K562 (cell line): ENCODE data around the gene PHF21A. TPM values are rescaled to one million over a fixed set of nuclear protein-coding genes. Genes with fewer than 3 reads are reported as not detected.

Experiments used
- CEBPB ChIP-seq: fragments of 450-650 bp; IDR thresholded peaks from 2 replicates; pipeline ENCODE4 v1.6.1; 2016; ENCODE audit warnings: missing genetic modification characterization, missing compliant biosample characterization
- DDX20 ChIP-seq: fragments of 450-650 bp; IDR thresholded peaks from 2 replicates; pipeline ENCODE4 v1.6.1; 2016; ENCODE audit warnings: missing genetic modification characterization, low read depth, mild to moderate bottlenecking, missing compliant biosample characterization, moderate library complexity
- DPF2 ChIP-seq: fragments of 450-650 bp; IDR thresholded peaks from 2 replicates; pipeline ENCODE4 v1.6.1; 2016
- EP400 ChIP-seq: fragments of 450-650 bp; IDR thresholded peaks from 2 replicates; pipeline ENCODE4 v1.6.1; 2017; ENCODE audit warnings: antibody characterized with exemption, mild to moderate bottlenecking, moderate library complexity
- GABPB1 ChIP-seq: sonication (generic); formaldehyde crosslinking; IDR thresholded peaks from 2 replicates; pipeline ENCODE4 v1.8.0; 2022; ENCODE audit warnings: mild to moderate bottlenecking, missing genetic modification reagents
- HDAC1 ChIP-seq, 2 experiments: fragments of 450-650 bp; IDR thresholded peaks; 2 replicates each; pipeline ENCODE4 v1.6.1; 2016 to 2017; ENCODE audit warnings: inconsistent platforms in 1 of 2, mild to moderate bottlenecking in 1 of 2, moderate library complexity in 1 of 2
- HLTF ChIP-seq: fragments of 450-650 bp; IDR thresholded peaks from 2 replicates; pipeline ENCODE4 v1.6.1; 2016
- ILK ChIP-seq: fragments of 450-650 bp; IDR thresholded peaks from 2 replicates; pipeline ENCODE4 v1.6.1; 2016; ENCODE audit warnings: missing genetic modification characterization, low read depth, mild to moderate bottlenecking, missing compliant biosample characterization, moderate library complexity, borderline replicate concordance
- KDM1A ChIP-seq, 2 experiments: fragments of 450-650 bp; IDR thresholded peaks; 2 replicates each; pipeline ENCODE4 v1.6.1; 2016; ENCODE audit warnings: mild to moderate bottlenecking in 2 of 2
- MECOM ChIP-seq: fragments of 250-450 bp; sonication (Bioruptor Pico); IDR thresholded peaks from 2 replicates; pipeline ENCODE4 v1.8.0; 2022; ENCODE audit warnings: inconsistent platforms
- RAD51 ChIP-seq: fragments of 450-650 bp; IDR thresholded peaks from 2 replicates; pipeline ENCODE4 v1.7.1; 2016; ENCODE audit warnings: low read depth, mild to moderate bottlenecking, borderline replicate concordance
- RB1 ChIP-seq: fragments of 450-650 bp; IDR thresholded peaks from 2 replicates; pipeline ENCODE4 v1.6.1; 2017; ENCODE audit warnings: low read depth, mild to moderate bottlenecking
- RCOR1 ChIP-seq, 2 experiments: IDR thresholded peaks; 2 replicates each; pipeline ENCODE4 v1.6.1; 2012; ENCODE audit warnings: low read depth in 2 of 2, low read length in 2 of 2, borderline replicate concordance in 1 of 2, improper control_type of control experiment in 1 of 2
- SAP30 ChIP-seq: fragments of 200-600 bp; sonication (generic); IDR thresholded peaks from 2 replicates; pipeline ENCODE4 v1.6.1; 2012; ENCODE audit warnings: borderline replicate concordance, low read depth, mild to moderate bottlenecking, moderate library complexity, low read length, control low read depth, inconsistent platforms; ENCODE audit not compliant: insufficient read depth, poor library complexity, severe bottlenecking
- SETDB1 ChIP-seq: IDR thresholded peaks from one replicate; pipeline ENCODE4 v1.6.1; 2012; ENCODE audit warnings: low read length, control low read depth, inconsistent platforms
- SREBF2 ChIP-seq: sonication (generic); formaldehyde crosslinking; IDR thresholded peaks from 2 replicates; pipeline ENCODE4 v1.4.0; 2020; ENCODE audit warnings: mild to moderate bottlenecking, missing genetic modification reagents
- SRSF7 ChIP-seq: fragments of 200-400 bp; formaldehyde crosslinking; optimal IDR thresholded peaks from 2 replicates; pipeline ENCODE3; 2017; ENCODE audit warnings: mild to moderate bottlenecking, low read depth, low read length
- STAT5B ChIP-seq: fragments of 250-450 bp; sonication (Bioruptor Pico); IDR thresholded peaks from 2 replicates; pipeline ENCODE4 v1.8.0; 2021; ENCODE audit warnings: mild to moderate bottlenecking, inconsistent platforms
- TAF7 ChIP-seq: fragments of 450-650 bp; IDR thresholded peaks from 2 replicates; pipeline ENCODE4 v1.6.1; 2016; ENCODE audit warnings: missing genetic modification characterization, missing compliant biosample characterization
- WHSC1 ChIP-seq: IDR thresholded peaks from one replicate; pipeline ENCODE4 v1.6.1; 2012; ENCODE audit warnings: low read length, control low read depth, inconsistent platforms
- ZC3H4 ChIP-seq: sonication (generic); formaldehyde crosslinking; IDR thresholded peaks from 2 replicates; pipeline ENCODE4 v1.9.0; 2021; ENCODE audit warnings: missing genetic modification reagents, borderline replicate concordance
- ZNF146 ChIP-seq: IDR thresholded peaks from one replicate; pipeline ENCODE4 v1.6.1; 2018; ENCODE audit warnings: missing compliant biosample characterization; ENCODE audit not compliant: unreplicated experiment
- ZNF347 ChIP-seq: fragments of 450-650 bp; formaldehyde crosslinking; IDR thresholded peaks from 2 replicates; pipeline ENCODE4 v1.4.0; 2020; ENCODE audit warnings: low read depth, mild to moderate bottlenecking, moderate library complexity
- ZNF445 ChIP-seq: fragments of 250-450 bp; sonication (Bioruptor Pico); IDR thresholded peaks from 2 replicates; pipeline ENCODE4 v1.4.0; 2020; ENCODE audit warnings: low read depth, mild to moderate bottlenecking, moderate library complexity
- polyA plus RNA-seq, 8 experiments: library from polyadenylated mRNA; depleted of rRNA in 4 of 8; stranded (reverse) in 5 of 8; unstranded in 3 of 8; fragments of >200 nt; fragmentation: Nextera tagmentation in 2 of 8; fragmentation: Illumina TruSeq in 1 of 8; extraction: Ambion mirVana in 2 of 8; extraction: Trizol in 1 of 8; gene quantifications; 2 replicates each; pipeline versions ENCODE4 v1.2.1 to v1.2.3, GENCODE V29; 2011 to 2014; ENCODE audit warnings: inconsistent platforms in 1 of 8, missing spikeins in 1 of 8
- total RNA-seq, 7 experiments: library from RNA; depleted of rRNA in 6 of 7; stranded (reverse); fragments of >200 nt in 6 of 7; fragmentation: Illumina TruSeq in 2 of 7; extraction: Trizol in 2 of 7; gene quantifications; 2 replicates each; pipeline versions ENCODE4 v1.2.1 to v1.2.3, GENCODE V29; 2011 to 2021; ENCODE audit warnings: low replicate concordance in 1 of 7
- TF ChIP-seq, protein P1 (sequence below): sonication (generic); formaldehyde crosslinking; IDR thresholded peaks from 2 replicates; pipeline ENCODE4 v1.8.1; 2022; ENCODE audit warnings: missing genetic modification reagents
- TF ChIP-seq, protein P2 (sequence below): sonication (generic); formaldehyde crosslinking; IDR thresholded peaks from 2 replicates; pipeline ENCODE4 v1.8.0; 2022; ENCODE audit warnings: mild to moderate bottlenecking, missing genetic modification reagents
- TF ChIP-seq, protein P3 (sequence below): sonication (generic); formaldehyde crosslinking; IDR thresholded peaks from 2 replicates; pipeline ENCODE4 v1.8.0; 2022; ENCODE audit warnings: missing genetic modification reagents, mild to moderate bottlenecking, moderate library complexity, borderline replicate concordance

The PHF21A gene
- total and polyA plus RNA-seq, 9 of the 15 experiments (the other 6 are each of a cell fraction or from before 2014, with no cell fraction given) = 1.5 to 32.4 (median 10.7) TPM

DNA sequence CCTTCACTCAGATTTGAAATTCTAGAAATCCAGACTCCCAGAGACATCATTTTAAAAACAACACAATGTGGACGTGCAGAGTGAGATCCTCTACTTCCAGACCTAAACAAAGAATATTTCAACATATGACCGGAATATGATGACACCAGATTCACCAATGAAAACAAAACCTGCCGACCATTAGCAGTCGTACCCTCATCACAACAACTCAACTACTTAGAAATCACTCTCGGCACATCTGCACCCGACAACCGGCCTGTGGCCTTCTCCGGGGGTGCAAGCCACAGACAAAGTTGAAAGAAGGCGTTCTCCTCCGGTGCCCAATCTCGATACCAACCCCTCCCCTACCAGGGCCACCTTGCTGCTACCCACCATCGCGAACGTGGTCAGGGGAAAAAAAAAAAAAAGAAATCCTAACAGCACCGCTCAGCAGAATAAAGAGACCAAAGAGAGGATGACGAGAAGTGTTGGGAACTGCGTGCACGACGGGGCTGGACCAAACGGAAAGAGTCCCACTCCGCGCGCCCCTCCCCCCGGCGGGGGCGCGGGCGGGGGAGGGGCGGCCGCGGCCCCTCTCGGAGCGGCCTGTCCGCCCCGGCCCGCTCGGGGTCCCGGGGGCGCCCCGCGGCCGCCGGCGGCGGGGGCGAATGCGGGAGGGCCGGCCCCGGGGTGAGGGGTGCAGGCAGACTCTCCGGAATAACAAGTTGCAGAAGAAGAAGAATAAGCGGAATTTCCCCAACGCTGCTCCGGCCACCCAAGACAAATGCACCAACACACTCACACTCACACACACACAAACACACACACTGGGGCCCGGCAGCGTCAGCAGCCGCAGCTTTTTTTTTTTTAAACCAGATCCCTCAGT lies 1.7 kb downstream of the PHF21A start (continued):
- TF ChIP-seq CEBPB (peak; percentile 88), HLTF (peak; percentile 60; the same call in 1 of the 2 replicates), ZNF347 (CRISPR knock-in tag) (no peak), DDX20 (tag) (no peak), ZC3H4 (CRISPR knock-in tag) (no peak), ZNF146 (no peak), HDAC1 (IDR thresholded peaks at IDR 0.05) (peak in 1 of 2 experiments; percentile 69; a peak in 1 of 4 replicates), ZNF445 (CRISPR knock-in tag) (no peak), RB1 (peak; percentile 59), RAD51 (no peak), GABPB1 (0 out of 2 replicates have a peak, but pooled peaks have one; percentile 16), TAF7 (tag) (peak; percentile 31; the same call in 1 of the 2 replicates), RCOR1 (IDR thresholded peaks at IDR 0.05; ENCODE audit: borderline replicate concordance in 1 of 2, low read depth in 2 of 2, low read length in 2 of 2) (no peak), DPF2 (0 out of 2 replicates have a peak, but pooled peaks have one; percentile 11), SAP30 (no peak), WHSC1 (no peak), EP400 (peak; percentile 51), SETDB1 (no peak), MECOM (CRISPR knock-in tag) (no peak), STAT5B (CRISPR knock-in tag) (no peak), SRSF7 (no peak), KDM1A (IDR thresholded peaks at IDR 0.05) (0 out of 4 replicates have a peak, but pooled peaks have one; percentile 46 to 67), ILK (tag) (no peak), SREBF2 (no peak)
- TF ChIP-seq, protein P1, sequence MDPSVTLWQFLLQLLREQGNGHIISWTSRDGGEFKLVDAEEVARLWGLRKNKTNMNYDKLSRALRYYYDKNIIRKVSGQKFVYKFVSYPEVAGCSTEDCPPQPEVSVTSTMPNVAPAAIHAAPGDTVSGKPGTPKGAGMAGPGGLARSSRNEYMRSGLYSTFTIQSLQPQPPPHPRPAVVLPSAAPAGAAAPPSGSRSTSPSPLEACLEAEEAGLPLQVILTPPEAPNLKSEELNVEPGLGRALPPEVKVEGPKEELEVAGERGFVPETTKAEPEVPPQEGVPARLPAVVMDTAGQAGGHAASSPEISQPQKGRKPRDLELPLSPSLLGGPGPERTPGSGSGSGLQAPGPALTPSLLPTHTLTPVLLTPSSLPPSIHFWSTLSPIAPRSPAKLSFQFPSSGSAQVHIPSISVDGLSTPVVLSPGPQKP = no peak
- TF ChIP-seq, protein P2, sequence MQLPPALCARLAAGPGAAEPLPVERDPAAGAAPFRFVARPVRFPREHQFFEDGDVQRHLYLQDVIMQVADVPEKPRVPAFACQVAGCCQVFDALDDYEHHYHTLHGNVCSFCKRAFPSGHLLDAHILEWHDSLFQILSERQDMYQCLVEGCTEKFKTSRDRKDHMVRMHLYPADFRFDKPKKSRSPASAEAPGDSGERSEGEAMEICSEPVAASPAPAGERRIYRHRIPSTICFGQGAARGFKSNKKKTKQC (CRISPR knock-in tag) = no peak
- TF ChIP-seq, protein P3, sequence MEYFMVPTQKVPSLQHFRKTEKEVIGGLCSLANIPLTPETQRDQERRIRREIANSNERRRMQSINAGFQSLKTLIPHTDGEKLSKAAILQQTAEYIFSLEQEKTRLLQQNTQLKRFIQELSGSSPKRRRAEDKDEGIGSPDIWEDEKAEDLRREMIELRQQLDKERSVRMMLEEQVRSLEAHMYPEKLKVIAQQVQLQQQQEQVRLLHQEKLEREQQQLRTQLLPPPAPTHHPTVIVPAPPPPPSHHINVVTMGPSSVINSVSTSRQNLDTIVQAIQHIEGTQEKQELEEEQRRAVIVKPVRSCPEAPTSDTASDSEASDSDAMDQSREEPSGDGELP (CRISPR knock-in tag) = 0 out of 2 replicates have a peak, but pooled peaks have one; percentile 27
